Measurements from ENCODE around the gene TEPSIN.

The TEPSIN gene

GRCh38 chr17:81218459-81218858 is 20.4 kb downstream of the TEPSIN start:
- Histone ChIP-seq H4K20me1 (ENCODE audit: low read depth, low read length) (no peaks in the 10 kb centered on the region), H3K9me3 (ENCODE audit: insufficient read depth, low read length) (no peaks in the 10 kb centered on the region), H3K4me3 (ENCODE audit: insufficient read depth, low read length, poor library complexity, severe bottlenecking) (no peak overlapping the region), H3K27ac (ENCODE audit: low read depth, low read length) (no peak overlapping the region), H3K9ac (ENCODE audit: low read length) (no peak overlapping the region), H3K79me2 (ENCODE audit: insufficient read depth, low read length) (peaks cover 3% of the 10 kb centered on the region; the same call in 1 of the 2 replicates), H3K9me2 (replicated peaks; ENCODE audit: insufficient read depth, low read length) (no peaks in the 10 kb centered on the region), H3K36me3 (ENCODE audit: low read length) (no peaks in the 10 kb centered on the region), H3F3A (ENCODE audit: insufficient read depth) (no peaks in the 10 kb centered on the region), H2AFZ (ENCODE audit: low read depth, low read length, severe bottlenecking) (no peak overlapping the region), H3K4me2 (ENCODE audit: low read depth, low read length, poor library complexity, severe bottlenecking) (no peak overlapping the region), H3K27me3 (ENCODE audit: low read length) (no peaks in the 10 kb centered on the region)
- no peak for TF ChIP-seq CTCF (IDR thresholded peaks at IDR 0.05; ENCODE audit: insufficient read depth, low read length, poor library complexity, severe bottlenecking)
- no peak for TF ChIP-seq EZH2phosphoT487 (conservative IDR thresholded peaks at IDR 0.05; ENCODE audit: low read length)

DNA sequence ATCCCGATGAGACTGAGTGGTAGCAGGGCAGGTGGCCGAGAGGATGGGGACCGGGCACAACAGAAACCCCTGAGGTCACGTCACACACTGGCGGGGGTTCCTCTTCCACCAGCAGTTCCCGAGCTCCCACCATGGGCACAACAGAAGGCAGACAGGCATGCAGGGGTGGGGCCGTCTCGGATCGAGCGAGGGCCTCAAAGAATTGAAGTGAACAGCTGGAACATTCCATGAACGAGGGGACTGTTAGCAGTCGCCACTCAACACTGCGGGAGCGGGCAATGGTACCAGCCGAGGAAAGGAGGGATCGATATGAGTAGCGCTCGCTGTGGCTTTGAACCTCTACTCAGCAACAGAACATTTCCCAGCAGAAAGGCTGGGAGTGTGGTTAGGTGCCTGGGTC is 21.4 kb downstream of the TEPSIN start:
- Histone ChIP-seq H3K36me3 (ENCODE audit: low read length) (no peaks in the 10 kb centered on the region), H3K9ac (ENCODE audit: low read length) (no peak overlapping the region), H3K9me3 (ENCODE audit: insufficient read depth, low read length) (no peaks in the 10 kb centered on the region), H4K20me1 (ENCODE audit: low read depth, low read length) (no peaks in the 10 kb centered on the region), H3K4me2 (ENCODE audit: low read depth, low read length, poor library complexity, severe bottlenecking) (no peak overlapping the region), H2AFZ (ENCODE audit: low read depth, low read length, severe bottlenecking) (no peak overlapping the region), H3K4me3 (ENCODE audit: insufficient read depth, low read length, poor library complexity, severe bottlenecking) (no peak overlapping the region), H3F3A (ENCODE audit: insufficient read depth) (no peaks in the 10 kb centered on the region), H3K9me2 (replicated peaks; ENCODE audit: insufficient read depth, low read length) (no peaks in the 10 kb centered on the region), H3K27ac (ENCODE audit: low read depth, low read length) (no peak overlapping the region), H3K79me2 (ENCODE audit: insufficient read depth, low read length) (peaks cover 3% of the 10 kb centered on the region; the same call in 1 of the 2 replicates), H3K27me3 (ENCODE audit: low read length) (no peaks in the 10 kb centered on the region)
- no peak for TF ChIP-seq CTCF (IDR thresholded peaks at IDR 0.05; ENCODE audit: insufficient read depth, low read length, poor library complexity, severe bottlenecking)
- TF ChIP-seq EZH2phosphoT487 (conservative IDR thresholded peaks at IDR 0.05; ENCODE audit: low read length) = no peak

DNA sequence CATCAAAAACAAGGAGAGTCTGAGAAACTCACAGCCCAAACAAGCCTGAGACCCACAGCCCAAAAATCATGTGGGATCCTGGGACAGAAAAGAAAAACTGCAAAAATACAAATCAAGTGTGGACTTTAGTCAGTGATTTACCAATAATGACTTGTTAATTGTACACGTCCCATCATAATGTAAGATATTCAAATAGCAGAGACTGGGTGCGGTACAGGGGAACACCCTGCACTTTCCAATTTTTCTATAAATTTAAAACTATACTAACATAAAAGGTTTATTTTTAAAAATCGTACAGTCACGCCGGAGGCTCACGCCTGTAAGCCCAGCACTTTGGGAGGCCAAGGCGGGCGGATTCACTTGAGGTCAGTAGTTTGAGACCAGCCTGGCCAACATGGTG is 24.9 kb downstream of the TEPSIN start:
- no peaks in the 10 kb centered on the region for H3K9me2 ChIP-seq (replicated peaks; ENCODE audit: insufficient read depth, low read length)
- no peak overlapping the region for H2AFZ ChIP-seq (ENCODE audit: low read depth, low read length, severe bottlenecking)
- no peaks in the 10 kb centered on the region for H3K79me2 ChIP-seq (ENCODE audit: insufficient read depth, low read length)
- no peaks in the 10 kb centered on the region for H3F3A ChIP-seq (ENCODE audit: insufficient read depth)
- no peak overlapping the region for H3K27ac ChIP-seq (ENCODE audit: low read depth, low read length)
- H4K20me1 ChIP-seq (ENCODE audit: low read depth, low read length) = no peaks in the 10 kb centered on the region
- TF ChIP-seq CTCF (IDR thresholded peaks at IDR 0.05; ENCODE audit: insufficient read depth, low read length, poor library complexity, severe bottlenecking) = no peak
- H3K9me3 ChIP-seq (ENCODE audit: insufficient read depth, low read length) = no peaks in the 10 kb centered on the region
- no peak overlapping the region for H3K4me3 ChIP-seq (ENCODE audit: insufficient read depth, low read length, poor library complexity, severe bottlenecking)
- H3K4me2 ChIP-seq (ENCODE audit: low read depth, low read length, poor library complexity, severe bottlenecking) = no peak overlapping the region
- H3K9ac ChIP-seq (ENCODE audit: low read length) = no peak overlapping the region
- no peaks in the 10 kb centered on the region for H3K27me3 ChIP-seq (ENCODE audit: low read length)
- no peaks in the 10 kb centered on the region for H3K36me3 ChIP-seq (ENCODE audit: low read length)

DNA sequence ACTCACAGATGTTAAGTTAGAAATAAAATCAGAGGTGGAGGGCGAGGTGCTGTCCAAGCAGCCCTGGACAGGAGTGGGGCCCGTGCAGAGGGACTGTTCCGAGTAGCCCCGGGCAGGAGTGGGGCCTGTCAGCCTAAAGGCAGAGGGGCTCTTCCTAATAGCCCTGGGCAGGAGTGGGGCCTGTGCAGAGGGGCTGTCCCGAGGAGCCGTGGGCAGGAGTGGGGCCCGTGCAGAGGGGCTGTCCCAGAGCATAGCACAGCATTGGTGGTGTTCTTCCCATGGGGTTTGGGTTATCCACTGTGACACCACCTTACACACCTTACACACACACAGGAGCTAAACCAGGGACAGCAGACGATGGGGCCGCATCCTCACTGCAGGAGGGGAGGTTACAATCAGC is 26.5 kb downstream of the TEPSIN start:
- no peaks in the 10 kb centered on the region for H3K9me3 ChIP-seq (ENCODE audit: insufficient read depth, low read length)
- H3K36me3 ChIP-seq (ENCODE audit: low read length) = no peaks in the 10 kb centered on the region
- no peak overlapping the region for H2AFZ ChIP-seq (ENCODE audit: low read depth, low read length, severe bottlenecking)
- H3K4me3 ChIP-seq (ENCODE audit: insufficient read depth, low read length, poor library complexity, severe bottlenecking) = no peak overlapping the region
- H3K79me2 ChIP-seq (ENCODE audit: insufficient read depth, low read length) = no peaks in the 10 kb centered on the region
- no peak overlapping the region for H3K9ac ChIP-seq (ENCODE audit: low read length)
- no peak overlapping the region for H3K4me2 ChIP-seq (ENCODE audit: low read depth, low read length, poor library complexity, severe bottlenecking)
- H3K27ac ChIP-seq (ENCODE audit: low read depth, low read length) = no peak overlapping the region
- H3F3A ChIP-seq (ENCODE audit: insufficient read depth) = no peaks in the 10 kb centered on the region
- H4K20me1 ChIP-seq (ENCODE audit: low read depth, low read length) = no peaks in the 10 kb centered on the region
- H3K27me3 ChIP-seq (ENCODE audit: low read length) = no peaks in the 10 kb centered on the region
- no peak for TF ChIP-seq EZH2phosphoT487 (conservative IDR thresholded peaks at IDR 0.05; ENCODE audit: low read length)
- no peak for TF ChIP-seq CTCF (IDR thresholded peaks at IDR 0.05; ENCODE audit: insufficient read depth, low read length, poor library complexity, severe bottlenecking)
- no peaks in the 10 kb centered on the region for H3K9me2 ChIP-seq (replicated peaks; ENCODE audit: insufficient read depth, low read length)
